GM18505 (cell line): ENCODE measurements around the gene HS6ST2.
"Not testable (repeated sequence)": the region's sequence is repeated elsewhere in the genome, so short reads cannot be mapped to it uniquely, and the experiment has no call there.

Experiments
- ATAC-seq: cut with Tn5 transposase; IDR thresholded peaks from one replicate; pipeline ENCODE4 v1.9.1; 2021; ENCODE audit not compliant: unreplicated experiment
- POLR2A ChIP-seq: IDR thresholded peaks from 4 replicates; pipeline ENCODE4 v1.6.1; 2011; ENCODE audit warnings: borderline replicate concordance; ENCODE audit not compliant: insufficient read depth, insufficient read length; ENCODE audit errors: extremely low read depth

The HS6ST2 gene

DNA sequence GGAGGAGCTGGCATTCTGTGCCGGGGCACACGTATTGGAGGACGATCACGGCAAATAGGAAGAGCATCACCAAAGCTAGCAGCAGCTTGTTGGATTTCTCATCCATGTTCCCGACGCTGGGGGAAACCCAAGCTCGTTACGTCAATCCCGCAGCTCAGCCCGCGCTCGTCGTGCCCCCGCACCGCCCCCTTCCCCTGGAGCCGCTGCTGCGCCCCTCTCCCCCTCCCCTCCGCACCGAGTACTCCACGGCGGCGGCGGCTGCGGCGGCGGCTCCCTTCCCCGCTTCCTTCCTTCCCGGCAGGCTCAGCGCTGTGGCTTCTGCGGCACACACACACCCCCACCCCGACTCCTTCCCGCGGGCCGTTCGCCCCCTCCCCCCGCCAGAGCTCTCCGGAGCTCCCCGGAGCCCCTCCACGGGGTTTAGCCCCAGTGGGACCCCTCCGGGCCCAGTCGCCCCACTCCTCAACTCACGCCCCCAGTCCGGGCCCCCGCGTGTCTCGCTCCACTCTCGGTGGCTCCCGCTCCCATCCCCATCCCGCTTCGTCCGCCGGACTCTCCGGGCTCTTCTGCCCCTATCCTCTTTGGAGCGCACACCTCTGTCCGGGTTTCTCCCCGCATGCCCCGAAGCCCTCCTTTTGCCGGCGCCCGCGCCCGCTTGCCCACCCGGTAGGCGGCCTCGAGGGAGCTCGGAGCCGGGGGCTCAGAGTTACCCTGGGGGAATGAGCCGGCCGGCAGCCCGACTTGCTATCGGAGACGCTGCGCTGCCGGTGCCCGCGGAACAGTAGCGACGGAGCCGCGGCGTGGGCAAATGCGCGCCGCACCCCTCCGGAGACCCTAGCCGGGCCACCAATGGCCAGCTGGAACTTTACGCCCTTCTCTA lies 978 bp downstream of the HS6ST2 start:
- no peak for ATAC-seq
- no peak for TF ChIP-seq POLR2A

DNA sequence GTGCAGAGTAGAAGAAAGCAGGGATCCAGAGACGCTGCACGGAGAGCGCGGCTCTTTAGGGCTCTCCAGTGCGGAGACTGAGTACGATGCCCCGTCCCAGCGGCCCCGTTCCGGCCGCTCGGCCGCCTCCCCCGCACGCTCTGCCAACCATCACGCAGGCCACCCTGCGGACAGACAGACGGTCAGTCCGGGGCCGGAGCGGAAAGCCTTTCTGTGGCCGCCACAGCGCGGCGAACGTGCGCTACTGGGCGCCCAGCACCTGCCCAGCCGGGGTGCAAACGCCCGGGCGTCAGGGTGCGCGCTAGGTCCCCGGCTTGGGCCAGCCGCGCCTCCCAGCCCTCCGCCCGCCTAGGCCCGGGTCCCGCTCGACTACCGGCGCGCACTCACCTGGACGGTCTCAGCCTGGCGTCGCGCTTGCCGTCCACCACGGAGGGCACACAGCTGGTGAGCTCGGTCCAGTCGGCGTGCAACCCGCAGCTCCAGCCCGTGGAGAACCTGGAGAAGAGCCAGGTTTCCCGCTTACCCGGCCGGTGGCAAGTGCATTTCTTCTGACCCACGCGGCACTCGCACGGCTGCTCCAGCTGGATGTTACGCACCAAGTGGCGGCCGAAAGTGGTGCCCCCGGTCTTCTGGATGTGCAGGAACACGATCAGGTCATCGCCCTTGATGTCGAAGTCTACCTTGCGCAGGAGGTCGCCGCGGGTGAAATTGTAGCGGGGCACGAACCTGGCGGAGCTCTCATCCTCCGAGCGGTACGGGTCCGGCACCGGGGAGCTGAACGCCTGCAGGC lies 1.8 kb downstream of the HS6ST2 start:
- no peak for TF ChIP-seq POLR2A
- ATAC-seq, result no peak

DNA sequence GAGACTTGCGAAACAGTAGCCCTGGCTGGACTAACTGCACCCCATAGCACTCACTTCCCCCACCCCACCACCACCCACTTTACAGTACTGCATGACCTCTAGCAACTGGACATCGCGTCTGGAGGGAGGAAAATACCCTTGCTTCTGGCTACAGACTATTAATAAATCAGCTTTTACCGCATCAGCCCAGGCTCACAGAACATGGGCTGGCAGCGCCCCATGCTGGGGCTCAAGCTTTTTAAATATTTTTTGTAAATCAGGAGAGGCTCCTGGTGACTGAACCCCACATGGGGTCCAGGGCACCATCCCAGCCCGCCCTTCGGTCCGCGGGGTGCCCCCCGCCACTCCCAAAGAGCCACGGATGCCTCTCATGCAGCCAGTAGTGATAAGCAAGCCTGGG lies 2.7 kb downstream of the HS6ST2 start:
- no peak for ATAC-seq
- TF ChIP-seq POLR2A, result no peak

DNA sequence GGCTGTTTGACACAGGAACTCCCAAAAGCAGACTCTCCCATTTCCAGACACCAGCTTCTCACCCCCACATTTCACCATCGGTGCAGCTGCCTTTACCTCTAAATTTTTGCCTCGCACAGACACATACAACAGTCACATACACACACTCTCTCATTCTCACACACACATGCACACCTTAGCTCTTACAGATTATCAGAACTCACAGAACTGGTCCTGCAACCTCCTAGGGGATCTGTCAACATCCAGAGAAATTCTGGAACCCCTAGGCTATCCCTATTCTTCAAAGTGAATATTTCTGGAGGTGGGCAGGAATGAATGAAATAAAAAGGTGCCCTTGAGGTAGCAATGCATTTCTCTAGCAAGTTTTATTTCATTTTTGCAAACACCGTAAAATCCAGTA lies 4.1 kb downstream of the HS6ST2 start:
- TF ChIP-seq POLR2A, result no peak
- ATAC-seq, result no peak

DNA sequence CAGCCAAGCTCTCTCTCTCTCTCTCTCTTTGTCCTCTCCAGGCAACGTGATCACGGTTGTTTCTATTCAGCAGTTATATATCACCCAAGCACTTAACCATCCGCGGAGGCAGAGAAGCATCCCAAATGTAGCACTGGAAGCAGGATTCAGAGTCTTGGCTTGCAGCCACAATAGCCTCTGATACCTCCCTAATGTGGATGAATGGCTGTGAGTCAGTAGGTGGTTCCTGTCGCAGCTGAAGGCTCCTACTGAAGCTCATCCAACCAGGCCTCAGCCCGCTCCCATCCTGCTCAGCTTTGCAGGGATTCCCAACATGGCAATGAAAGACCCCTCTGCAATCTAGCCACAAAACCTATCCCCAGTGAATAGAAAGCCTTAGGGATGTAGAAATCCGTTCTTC lies 5.1 kb downstream of the HS6ST2 start:
- TF ChIP-seq POLR2A, result no peak
- no peak for ATAC-seq

DNA sequence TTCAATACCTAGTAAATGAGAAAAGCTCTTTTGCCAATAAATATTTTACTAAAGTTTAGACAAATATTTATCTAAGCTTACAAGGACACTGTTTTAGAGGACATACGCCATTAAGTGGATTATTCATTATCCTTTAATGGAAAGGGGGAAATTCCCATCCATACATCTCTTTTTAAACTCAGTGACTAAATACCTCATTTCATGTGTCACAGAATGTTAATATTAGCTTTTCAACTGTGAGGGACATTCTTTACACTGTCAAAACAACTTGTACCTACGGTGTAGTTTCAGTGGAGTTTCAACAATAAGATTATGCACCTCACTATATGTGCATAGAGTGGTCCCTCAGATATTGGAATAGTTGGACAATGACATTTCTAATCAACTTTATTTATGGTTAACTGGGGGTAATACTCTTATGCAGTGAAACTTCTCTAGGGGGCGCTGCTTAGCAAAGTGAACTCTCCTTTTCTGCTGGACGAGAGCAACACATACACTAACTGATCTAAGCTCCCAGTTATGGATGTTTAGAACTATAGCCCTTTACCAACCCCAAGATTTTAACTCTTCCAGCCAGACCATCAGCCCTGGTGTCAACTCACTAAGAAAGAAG lies 9.7 kb downstream of the HS6ST2 start:
- no peak for TF ChIP-seq POLR2A

DNA sequence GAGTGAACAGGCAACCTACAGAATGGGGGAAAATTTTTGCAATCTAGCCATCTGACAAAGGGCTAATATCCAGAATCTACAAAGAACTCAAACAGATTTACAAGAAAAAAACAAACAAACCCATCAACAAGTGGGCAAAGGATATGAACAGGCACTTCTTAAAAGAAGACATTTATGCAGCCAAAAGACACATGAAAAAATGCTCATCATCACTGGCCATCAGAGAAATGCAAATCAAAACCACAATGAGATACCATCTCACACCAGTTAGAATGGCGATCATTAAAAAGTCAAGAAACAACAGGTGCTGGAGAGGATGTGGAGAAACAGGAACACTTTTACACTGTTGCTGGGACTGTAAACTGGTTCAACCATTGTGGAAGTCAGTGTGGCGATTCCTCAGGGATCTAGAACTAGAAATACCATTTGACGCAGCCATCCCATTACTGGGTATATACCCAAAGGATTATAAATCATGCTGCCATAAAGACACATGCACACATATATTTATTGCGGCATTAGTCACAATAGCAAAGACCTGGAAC lies 13.3 kb downstream of the HS6ST2 start:
- ATAC-seq, result not testable (repeated sequence)

More for the DNA sequence above, 9.7 kb downstream of the HS6ST2 start:
- no peak for ATAC-seq

DNA sequence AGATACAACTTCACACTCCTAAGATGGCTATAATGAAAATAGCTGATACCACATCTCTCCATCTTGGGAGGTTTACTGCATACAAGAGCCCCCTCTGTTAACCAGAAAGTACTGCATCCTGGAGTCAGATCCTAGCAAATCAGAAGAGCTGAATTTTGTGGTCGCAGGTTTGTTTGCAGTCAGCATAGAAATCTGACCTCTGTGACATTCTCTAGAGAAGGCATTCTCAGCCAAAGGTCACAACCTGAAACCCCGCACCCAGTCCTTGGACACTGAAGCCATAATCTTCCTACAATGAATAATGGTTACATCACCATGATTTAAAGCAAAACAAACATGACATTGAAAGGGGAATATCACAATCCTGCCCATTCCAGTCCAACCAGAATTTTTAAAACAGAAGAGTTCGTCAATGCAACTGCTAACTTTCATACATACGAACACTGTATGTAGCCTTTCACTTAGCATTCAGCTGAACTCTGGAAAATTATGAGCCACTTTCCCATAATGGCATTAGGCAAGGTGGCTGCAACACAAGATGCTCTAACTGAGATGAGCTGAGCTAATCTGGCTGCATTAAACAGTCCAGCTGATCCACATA lies 17.6 kb downstream of the HS6ST2 start:
- no peak for ATAC-seq
- no peak for TF ChIP-seq POLR2A

DNA sequence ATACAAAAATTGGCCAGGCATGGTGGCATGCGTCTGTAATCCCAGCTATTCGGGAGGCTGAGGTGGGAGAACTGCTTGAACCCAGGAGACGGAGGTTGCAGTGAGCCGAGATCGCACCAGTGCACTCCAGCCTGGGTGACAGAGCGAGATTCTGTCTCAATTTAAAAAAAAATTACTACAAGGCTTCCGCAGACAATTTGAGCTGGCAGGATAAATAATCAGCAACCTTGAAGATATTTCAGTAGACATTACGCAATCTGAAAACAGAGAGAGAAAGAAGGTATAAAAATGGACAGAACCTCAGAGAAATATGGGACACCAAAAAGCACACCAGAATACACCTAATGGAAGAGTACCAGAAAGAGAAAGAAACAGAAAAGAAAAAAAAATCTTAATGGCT lies 25.3 kb downstream of the HS6ST2 start:
- no peak for TF ChIP-seq POLR2A
- ATAC-seq, result no peak

DNA sequence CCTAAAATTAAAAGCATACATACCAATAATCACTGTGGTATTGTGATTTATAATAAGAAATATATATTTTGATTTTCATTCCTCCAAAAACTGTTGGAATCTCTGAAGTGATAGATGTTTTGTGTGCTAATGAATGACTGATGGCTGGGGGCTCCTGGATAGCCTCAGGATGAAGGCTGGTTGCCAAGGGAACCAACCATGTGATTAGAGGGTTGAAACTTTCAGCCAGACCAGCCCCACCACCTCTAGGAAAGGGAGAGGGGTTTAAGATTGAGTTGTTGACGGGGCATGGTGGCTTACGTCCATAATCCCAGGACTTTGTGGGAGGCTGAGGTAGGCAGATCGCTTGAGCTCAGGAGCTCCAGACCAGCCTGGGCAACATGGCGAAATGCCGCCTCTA lies 34.0 kb downstream of the HS6ST2 start:
- ATAC-seq, result no peak
- no peak for TF ChIP-seq POLR2A

DNA sequence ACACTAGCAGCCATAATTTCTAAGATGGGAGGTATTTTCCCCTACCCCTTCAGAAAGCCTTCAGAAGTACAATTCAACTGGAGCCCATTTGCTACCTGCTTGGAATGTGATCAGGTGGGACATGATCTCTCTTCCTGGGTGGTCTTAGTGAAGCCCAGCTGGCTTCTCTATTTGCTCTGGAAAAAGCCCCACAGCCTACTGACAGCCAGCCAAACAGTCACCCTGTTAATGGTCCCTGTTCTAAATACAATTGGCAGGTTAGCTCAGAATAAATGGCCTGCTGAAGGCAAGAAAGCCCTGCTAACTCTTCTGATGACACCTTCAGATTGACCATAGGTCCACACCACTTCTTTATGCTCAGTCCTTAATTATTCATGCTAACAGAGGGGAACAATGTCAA lies 39.9 kb downstream of the HS6ST2 start:
- TF ChIP-seq POLR2A, result no peak
- no peak for ATAC-seq

DNA sequence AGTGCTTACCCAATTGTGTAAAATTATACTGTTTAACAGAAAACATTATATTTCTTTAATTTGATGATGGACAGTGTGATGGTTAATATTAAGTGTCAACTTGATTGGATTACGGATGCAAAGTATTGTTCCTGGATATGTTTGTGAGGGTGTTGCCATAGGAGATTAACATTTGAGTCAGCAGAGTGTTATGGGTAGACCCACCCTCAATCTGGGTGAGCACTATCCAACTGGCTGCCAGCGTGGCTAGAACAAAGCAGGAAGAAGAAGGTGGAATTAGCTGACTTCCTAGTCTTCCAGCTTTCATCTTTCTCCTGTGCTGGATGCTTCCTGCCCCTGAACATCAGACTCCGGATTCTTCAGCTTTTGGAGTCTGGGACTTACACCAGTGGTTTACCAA lies 42.1 kb downstream of the HS6ST2 start:
- TF ChIP-seq POLR2A, result no peak
- no peak for ATAC-seq

DNA sequence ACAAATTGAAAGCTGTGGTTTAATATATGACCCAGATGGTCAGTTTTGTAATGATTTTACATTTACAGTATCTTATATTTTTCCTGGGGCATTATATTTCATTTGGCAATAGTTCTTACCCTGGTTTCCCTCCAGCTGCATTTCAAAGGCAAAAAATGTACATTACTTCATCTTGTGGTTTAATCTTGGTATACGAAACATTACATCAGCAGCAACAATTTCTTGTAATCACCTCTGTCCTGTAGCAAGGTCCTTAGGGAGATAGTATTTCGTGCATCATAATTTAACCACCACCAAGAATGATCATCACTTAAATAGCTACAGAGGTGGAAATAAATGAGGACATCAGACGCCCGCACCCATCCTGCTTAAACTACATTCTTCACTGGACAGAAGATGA lies 48.8 kb downstream of the HS6ST2 start:
- ATAC-seq, result no peak

More for the DNA sequence above, 48.8 kb downstream of the HS6ST2 start:
- TF ChIP-seq POLR2A, result no peak
